ENCODE results near the gene FBXL20. TPM values are rescaled to one million over a fixed set of nuclear protein-coding genes. Genes with fewer than 3 reads are reported as not detected.

FBXL20 gene
- total RNA-seq, 1 donor from 2014 or later: 23.9 TPM

- Histone ChIP-seq H3K27me3 (no peaks in the 10 kb centered on the region), H3K4me1 (peaks cover 16% of the 10 kb centered on the region), H3K9me3 (no peaks in the 10 kb centered on the region), H3K36me3 (no peaks in the 10 kb centered on the region), H3K4me3 (no peak overlapping the region), H3K27ac (peak overlapping the region; percentile 14)
- intact Hi-C loops (cut with DNase I): no loop called here
- TF ChIP-seq CTCF (IDR thresholded peaks at IDR 0.05): no peak
- ATAC-seq: no peak
- DNase-seq: no peak
These were observed 35.6 kb downstream of the FBXL20 start for GRCh38 chr17:39365872-39366271.

DNA sequence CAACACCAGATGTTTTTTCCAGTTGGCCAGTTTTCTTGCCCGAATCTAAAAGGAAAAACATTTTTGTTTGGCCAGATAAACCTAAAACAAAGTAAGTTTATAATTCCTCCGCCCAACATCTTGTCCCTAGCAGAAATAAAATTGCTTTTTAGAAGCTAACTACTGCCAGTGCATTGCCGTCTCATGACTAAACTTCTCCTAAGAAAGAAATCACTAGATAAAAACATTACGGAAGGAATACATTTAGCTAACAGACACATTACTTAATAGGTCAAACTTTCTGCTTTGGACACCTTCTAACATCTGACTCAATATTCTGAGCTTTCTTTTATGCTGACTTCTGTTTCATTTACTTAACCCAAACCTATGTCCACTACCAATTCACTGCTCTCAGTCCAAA, 36.2 kb downstream of the FBXL20 start:
- H3K27ac ChIP-seq: no peak overlapping the region
- intact Hi-C loops (cut with DNase I): no loop called here
- H3K36me3 ChIP-seq: no peaks in the 10 kb centered on the region
- peaks cover 22% of the 10 kb centered on the region for H3K4me1 ChIP-seq
- H3K27me3 ChIP-seq: no peaks in the 10 kb centered on the region
- ATAC-seq (peak; percentile 30), DNase-seq (no peak)
- no peak overlapping the region for H3K4me3 ChIP-seq
- TF ChIP-seq CTCF (IDR thresholded peaks at IDR 0.05): no peak
- H3K9me3 ChIP-seq: no peaks in the 10 kb centered on the region

DNA sequence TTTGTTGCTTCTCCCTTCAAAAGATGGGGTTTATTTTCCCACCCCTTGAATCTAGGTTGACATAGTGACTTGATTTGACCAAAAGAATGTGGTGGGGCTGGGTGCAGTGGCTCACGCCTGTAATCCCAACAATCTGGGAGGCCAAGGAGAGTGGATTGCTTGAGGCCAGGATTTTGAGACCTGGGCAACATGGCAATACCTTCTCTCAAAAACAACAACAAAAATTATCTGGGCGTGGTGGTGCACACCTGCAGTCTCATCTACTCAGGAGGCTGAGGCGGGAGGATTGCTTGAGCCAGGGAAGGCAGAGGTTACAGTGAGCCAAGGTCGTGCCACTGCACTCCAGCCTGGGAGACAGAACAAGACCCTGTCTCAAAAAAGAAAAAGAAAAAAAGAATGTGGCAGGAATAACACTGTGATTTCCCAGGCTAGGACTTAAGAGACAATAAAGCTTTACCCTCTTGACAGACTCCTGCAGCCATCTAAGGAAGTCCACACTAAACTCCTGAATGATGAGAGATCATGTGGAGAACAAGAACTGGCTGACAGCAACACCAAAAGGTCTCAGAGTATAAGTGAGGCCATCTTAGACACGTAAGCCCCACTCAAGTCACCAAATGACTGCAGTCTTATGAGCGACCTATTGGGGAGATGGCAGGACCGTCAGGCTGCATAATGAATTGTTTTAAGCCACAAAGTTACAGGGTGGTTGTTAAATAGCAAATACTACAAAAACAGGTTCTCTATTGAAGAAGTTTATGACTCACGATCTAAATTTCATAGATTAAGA, 37.0 kb downstream of the FBXL20 start:
- Histone ChIP-seq H3K27ac (no peak overlapping the region), H3K27me3 (no peaks in the 10 kb centered on the region), H3K4me1 (peaks cover 25% of the 10 kb centered on the region), H3K9me3 (no peaks in the 10 kb centered on the region), H3K36me3 (no peaks in the 10 kb centered on the region), H3K4me3 (no peak overlapping the region)
- DNase-seq: no peak
- no peak for TF ChIP-seq CTCF (IDR thresholded peaks at IDR 0.05)
- intact Hi-C loops (cut with DNase I): no loop called here
- peak; percentile 43 for ATAC-seq

DNA sequence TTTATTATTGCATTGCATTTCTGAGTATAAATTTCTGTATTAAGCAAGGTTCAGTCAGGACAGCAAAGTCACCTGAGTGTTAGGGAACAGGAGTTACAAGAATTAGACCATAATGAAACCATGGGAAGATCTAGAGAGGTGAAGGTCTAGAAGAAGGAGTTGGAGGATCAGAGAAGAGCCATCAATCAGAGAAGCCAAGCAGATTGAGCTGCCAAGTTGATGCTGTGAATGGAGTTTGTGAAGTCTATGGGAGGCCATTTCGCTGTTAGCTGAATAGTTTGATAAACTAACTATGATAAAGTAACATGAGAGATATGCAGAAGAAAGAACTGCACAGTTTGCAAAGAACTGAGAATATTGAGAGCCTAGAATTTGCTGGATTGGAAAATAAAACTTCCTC, 40.4 kb downstream of the FBXL20 start:
- intact Hi-C loops (cut with DNase I): no loop called here

DNA sequence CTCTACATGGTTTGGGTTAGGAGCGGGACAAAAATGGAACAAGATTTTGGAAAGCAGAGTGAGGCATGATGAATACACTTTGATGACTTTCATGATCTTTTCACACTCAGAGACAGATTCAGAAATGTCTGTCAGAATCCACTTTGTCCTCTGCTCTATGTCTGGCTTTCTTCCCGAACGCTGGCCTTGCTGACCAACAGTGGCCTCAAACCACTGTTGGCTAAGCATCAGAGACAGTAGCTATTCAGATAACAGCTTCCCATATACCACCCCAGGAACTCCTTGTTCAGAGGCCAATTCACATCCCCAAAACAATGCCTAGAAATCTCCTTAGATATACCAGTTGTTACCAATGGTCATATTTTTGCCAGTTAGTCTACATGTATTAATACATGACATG, 40.9 kb downstream of the FBXL20 start:
- Histone ChIP-seq H3K4me3 (no peak overlapping the region), H3K9me3 (no peaks in the 10 kb centered on the region), H3K27ac (no peak overlapping the region), H3K4me1 (peaks cover 14% of the 10 kb centered on the region), H3K36me3 (no peaks in the 10 kb centered on the region), H3K27me3 (no peaks in the 10 kb centered on the region)
- no peak for TF ChIP-seq CTCF (IDR thresholded peaks at IDR 0.05)
- intact Hi-C loops (cut with DNase I): no loop called here
- ATAC-seq (no peak), DNase-seq (no peak)

More for the DNA sequence above, 40.4 kb downstream of the FBXL20 start:
- DNase-seq (no peak), ATAC-seq (no peak)
- no peaks in the 10 kb centered on the region for H3K9me3 ChIP-seq
- peaks cover 18% of the 10 kb centered on the region for H3K4me1 ChIP-seq
- H3K4me3 ChIP-seq: no peak overlapping the region
- TF ChIP-seq CTCF (IDR thresholded peaks at IDR 0.05): no peak
- no peak overlapping the region for H3K27ac ChIP-seq
- no peaks in the 10 kb centered on the region for H3K27me3 ChIP-seq
- H3K36me3 ChIP-seq: no peaks in the 10 kb centered on the region
